GM19351 (cell line): ENCODE measurements around the gene SEC61B.
"Not testable (repeated sequence)": the region's sequence is repeated elsewhere in the genome, so short reads cannot be mapped to it uniquely, and the experiment has no call there.

Source experiments
- ATAC-seq: cut with Tn5 transposase; IDR thresholded peaks from one replicate; pipeline ENCODE4 v1.9.1; 2021; ENCODE audit warnings: mild to moderate bottlenecking, moderate library complexity; ENCODE audit not compliant: unreplicated experiment

SEC61B gene

GRCh38 chr9:99235926-99236634 lies 14.0 kb downstream of the SEC61B start:
- ATAC-seq, result peak; percentile 95

GRCh38 chr9:99237356-99237755 lies 15.3 kb downstream of the SEC61B start:
- ATAC-seq, result no peak

DNA sequence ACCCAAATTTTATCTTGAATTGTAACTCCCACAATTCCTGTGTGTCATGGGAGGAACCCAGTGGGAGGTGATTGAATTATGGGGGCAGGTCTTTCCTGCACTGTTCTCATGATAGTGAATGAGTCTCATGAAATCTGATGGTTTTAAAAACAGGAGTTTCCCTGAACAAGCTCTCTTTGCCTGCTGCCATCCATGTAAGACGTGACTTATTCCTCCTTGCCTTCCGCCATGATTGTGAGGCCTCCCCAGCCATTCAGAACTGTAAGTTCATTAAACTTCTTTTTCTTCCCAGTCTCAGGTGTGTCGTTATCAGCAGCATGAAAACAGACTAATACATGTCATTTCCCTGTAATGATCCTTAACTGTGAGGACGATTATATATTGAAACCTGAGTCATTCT lies 15.8 kb downstream of the SEC61B start:
- not testable (repeated sequence) for ATAC-seq

DNA sequence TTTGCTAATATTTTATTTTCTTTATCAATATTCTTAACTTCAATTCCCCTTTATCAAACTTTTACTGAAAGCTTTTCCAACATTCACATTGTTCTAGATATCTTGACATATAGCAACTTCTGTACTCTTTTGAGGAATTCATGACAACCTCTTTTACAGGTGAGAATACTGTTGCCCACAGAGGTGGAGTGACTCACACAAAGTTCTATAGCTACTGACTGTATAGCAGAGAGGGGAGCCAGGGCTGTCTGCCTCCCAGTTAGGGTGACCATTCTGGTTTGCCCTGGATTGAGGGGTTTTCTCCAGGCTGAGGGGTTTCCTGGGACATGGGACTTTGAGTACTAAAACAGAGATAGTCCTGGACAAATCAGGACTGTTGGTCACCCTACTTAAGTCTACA lies 16.2 kb downstream of the SEC61B start:
- ATAC-seq, result no peak

DNA sequence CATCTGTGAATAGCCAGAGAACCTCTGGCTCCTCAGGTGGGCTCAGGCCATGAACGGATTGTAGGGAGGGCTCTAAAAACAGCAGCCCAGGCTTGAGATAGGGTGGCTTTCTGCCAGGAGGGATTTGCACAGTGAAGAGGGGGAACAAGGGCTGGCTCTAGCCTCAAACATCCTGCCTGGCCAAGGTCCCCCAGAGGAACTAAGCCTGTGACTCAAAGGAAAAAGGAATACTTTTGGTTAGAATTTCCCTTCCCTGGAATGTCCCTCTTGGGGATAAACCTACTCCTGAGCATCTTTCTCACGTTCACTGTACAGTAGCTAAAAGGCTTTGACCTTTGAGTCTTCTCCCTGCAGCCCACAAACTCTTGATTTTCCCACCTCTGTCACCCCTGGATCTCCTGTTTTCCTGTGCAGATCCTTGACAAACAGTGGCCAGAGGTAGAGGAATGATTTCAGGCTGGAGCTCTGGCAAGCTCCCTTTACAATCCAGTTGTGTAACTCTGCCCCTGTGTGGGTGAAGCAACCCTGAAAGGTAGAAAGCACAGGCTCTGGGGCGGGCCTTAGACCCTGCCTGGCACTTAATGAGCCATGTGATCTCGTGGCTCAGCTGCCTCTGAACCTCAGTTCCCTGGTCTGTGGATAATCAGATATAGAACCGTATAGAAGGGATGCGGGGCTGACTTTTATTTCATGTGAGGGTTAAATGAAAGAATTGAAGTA lies 17.4 kb downstream of the SEC61B start:
- no peak for ATAC-seq

DNA sequence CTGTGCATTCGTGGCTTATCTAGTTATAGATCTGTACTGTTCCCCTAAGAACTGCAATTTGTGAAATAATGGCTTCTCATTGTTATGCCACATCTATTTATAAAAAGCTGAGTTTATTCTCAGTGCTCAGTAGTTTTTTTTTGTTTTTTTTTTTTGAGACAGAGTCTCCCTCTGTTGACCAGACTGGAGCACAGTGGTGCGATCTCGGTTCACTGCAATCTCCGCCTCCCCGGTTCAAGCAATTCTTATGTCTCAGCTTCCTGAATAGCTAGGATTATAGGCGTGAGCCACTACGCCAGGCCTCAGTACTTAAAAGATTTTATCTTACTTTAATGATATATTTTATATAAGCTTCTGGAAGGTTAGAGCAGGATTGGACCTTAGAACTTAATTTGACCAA lies 19.0 kb downstream of the SEC61B start:
- no peak for ATAC-seq

DNA sequence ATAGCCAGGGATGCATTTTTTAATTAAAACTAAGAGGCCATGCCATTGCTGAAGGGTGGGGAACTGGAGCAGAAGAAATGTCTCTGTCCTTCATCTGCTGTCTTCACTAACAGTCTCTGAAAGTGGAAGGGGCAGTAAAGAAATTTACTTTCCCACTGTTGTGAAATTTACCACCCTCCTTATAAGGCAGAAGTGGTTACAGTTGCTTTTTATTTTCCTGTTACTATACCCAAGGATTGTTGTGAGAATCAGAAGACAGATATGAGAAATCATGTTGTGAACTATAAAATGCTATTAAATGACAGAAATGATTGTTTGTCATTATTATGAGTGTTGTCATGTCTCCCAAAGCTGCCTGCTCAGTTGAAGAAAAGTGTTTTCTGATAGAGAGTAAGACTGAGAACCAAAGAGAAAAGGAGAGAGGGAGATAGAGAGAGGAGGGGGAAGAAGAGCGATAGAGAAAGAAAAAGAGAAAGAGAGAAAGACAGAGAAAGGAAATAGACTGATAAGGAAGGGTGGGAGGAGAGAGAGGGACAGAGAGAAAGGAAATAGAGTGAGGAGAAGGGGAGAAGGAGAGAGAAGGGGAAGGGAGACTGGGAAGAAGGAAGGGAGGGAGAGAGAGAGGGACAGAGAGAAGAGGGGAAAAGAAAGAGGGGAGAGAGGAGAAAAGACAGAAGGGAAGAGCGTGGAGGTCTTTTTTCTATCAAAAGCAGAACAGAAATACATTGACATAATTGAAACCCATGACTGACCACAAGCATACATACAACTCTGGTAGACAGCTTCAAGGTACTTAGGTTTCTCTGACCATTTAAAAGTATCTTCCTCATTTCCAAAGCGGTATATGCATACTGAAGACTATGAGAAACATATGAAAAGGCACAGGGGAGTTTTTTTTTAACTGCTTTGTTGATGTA lies 22.5 kb downstream of the SEC61B start:
- peak; percentile 99 for ATAC-seq

GRCh38 chr9:99249619-99250018 lies 27.5 kb downstream of the SEC61B start:
- no peak for ATAC-seq

- no peak for ATAC-seq
Measured at GRCh38 chr9:99251157-99251556, 29.1 kb downstream of the SEC61B start.

DNA sequence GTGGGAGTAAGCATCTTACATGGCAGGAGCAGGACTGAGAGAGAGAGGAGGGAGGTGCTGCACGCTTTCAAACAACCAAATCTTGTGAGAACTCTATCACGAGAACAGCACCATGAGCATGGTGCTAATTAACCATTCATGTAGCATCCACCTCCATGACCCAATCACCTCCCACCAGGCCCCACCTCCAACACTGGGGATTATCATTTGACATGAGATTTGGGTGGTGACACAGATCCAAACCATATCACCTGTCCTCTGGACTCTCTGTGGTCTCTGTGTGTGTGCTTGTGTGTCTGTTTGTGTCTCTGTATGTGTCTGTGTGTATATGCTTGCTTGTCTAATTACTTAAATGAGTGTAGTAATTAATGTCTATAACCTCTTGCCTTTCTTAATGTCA lies 31.1 kb downstream of the SEC61B start:
- peak; percentile 53 for ATAC-seq

- peak; percentile 84 for ATAC-seq
Measured at GRCh38 chr9:99253772-99254431, 31.8 kb downstream of the SEC61B start.

DNA sequence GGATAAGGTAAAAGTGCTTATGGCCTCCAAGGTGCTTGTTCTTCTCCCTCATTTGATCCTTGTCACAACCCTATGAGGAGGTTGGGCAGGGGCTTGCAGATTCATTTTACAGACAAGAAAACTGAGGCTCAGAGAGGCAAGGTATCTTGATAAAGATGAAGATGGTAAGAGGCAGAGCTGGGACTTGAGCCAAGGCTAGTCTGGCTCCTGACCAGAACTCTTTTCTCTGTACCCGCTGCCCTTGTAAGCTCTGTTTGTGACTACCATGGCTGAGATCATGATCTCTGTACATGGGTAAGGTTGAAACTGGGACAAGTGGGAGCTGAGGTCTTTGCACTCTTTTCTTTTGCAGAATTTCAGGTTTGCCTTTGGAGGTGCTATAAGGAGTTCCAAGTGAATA lies 33.6 kb downstream of the SEC61B start:
- ATAC-seq, result no peak

DNA sequence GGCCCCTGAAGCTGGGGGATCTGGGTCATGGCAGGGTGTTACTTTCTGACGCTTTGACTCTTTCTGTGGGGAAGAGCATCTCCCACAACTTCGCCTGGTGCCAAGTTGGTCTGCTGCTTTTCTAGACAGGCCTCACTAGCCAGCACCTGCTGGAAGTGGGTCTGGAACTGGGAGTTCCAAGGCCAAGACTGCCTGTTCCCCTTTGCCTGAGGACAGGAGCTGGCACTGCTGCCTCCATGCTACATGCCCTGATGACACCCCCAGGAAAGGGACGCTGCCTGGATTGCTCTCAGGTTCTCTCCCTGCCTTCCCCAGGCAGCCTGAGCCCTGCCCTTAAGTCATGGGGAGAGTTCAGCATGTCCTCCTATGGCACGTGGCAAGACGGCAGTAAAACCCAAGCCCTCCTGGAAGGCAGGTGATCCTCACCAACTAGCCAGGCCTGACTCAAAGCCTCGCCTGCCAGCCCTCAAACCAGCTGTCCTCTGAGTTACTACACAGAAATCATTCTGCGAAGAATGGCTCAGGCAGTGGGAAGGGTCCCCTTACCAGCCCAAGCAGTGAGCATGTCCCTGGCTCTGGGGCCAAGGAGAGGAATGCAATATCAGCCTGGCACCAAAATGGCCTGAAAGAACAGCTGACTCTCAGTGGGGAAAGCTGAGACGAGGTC lies 35.8 kb downstream of the SEC61B start:
- ATAC-seq, result no peak

GRCh38 chr9:99259231-99259918 lies 37.3 kb downstream of the SEC61B start:
- ATAC-seq, result no peak

GRCh38 chr9:99261923-99262322 lies 39.8 kb downstream of the SEC61B start:
- ATAC-seq, result no peak

- peak; percentile 71 for ATAC-seq
Measured at GRCh38 chr9:99262949-99263418, 40.9 kb downstream of the SEC61B start.

GRCh38 chr9:99264070-99264680 lies 42.1 kb downstream of the SEC61B start:
- no peak for ATAC-seq

DNA sequence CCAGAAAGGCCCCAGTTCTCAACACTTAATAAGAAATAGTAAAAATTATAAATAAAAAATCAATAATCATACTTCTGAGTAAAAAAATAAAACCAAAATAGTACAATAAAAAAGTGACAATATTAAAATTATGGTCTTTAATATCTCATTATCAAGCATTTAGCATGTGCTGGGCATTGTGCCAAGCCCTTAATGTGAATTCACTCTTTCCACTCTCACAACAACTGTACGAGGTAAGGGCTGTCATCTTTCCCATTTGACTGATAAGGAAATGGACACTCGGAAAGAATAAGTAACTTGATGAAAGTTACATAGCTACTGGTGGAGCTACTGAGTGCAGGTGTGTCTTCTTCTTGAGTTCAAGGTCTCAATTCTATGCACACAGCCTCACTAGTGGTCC lies 43.6 kb downstream of the SEC61B start:
- ATAC-seq, result no peak
